Adrenal gland (tissue), 12 donors: ENCODE data around the gene ZBTB45. TPM values are rescaled to one million over a fixed set of nuclear protein-coding genes. Genes with fewer than 3 reads are reported as not detected.

Source experiments
- DNase-seq, 7 donors: peaks; one replicate each; pipeline ENCODE4 v3.0.0-alpha.2; 2019 to 2020
- H3K27ac ChIP-seq, 5 donors: fragments of 200-600 bp; sonication (generic) in 4 of 5; 1 replicate in 3 of 5; 2 replicates in 2 of 5; pipeline versions ENCODE4 v1.5.1 to v1.8.0; 2016 to 2020; ENCODE audit warnings: mild to moderate bottlenecking in 1 of 5
- H3K27me3 ChIP-seq: fragments of 200-600 bp; 2 replicates; pipeline ENCODE4 v1.8.0; 2021
- H3K36me3 ChIP-seq, 2 donors: fragments of 200-600 bp; replicated peaks in 1 of 2; 1 replicate in 1 of 2; 2 replicates in 1 of 2; pipeline versions ENCODE4 v1.5.1 to v1.8.0; 2018 to 2022
- H3K4me1 ChIP-seq, 2 donors: fragments of 200-600 bp; replicated peaks in 1 of 2; 1 replicate in 1 of 2; 2 replicates in 1 of 2; pipeline versions ENCODE4 v1.5.1 to v1.8.0; 2018 to 2021
- H3K4me3 ChIP-seq, 4 donors: fragments of 200-600 bp; sonication (generic) in 3 of 4; one replicate each; pipeline ENCODE4 v1.5.1; 2016 to 2018
- H3K9me3 ChIP-seq, 3 donors: fragments of 200-600 bp; sonication (generic) in 1 of 3; replicated peaks in 1 of 3; 1 replicate in 2 of 3; 2 replicates in 1 of 3; pipeline versions ENCODE4 v1.5.1 to v1.8.0; 2016 to 2021
- CTCF ChIP-seq, 6 experiments: fragments of 450-650 bp in 4 of 6; fragments of 200-600 bp in 2 of 6; sonication (generic) in 1 of 6; IDR thresholded peaks; 1 replicate in 5 of 6; 2 replicates in 1 of 6; pipeline versions ENCODE4 v1.5.1 to v1.8.0; 2016 to 2021; ENCODE audit warnings: antibody characterized with exemption in 6 of 6, mild to moderate bottlenecking in 2 of 6, moderate library complexity in 1 of 6
- POLR2A ChIP-seq, 2 donors: fragments of 450-650 bp; IDR thresholded peaks; one replicate each; pipeline ENCODE4 v1.6.1; 2017; ENCODE audit warnings: antibody characterized with exemption in 2 of 2, mild to moderate bottlenecking in 2 of 2, moderate library complexity in 1 of 2
- WGBS, 4 donors: extraction: QIAGEN DNeasy Blood & Tissue Kit in 2 of 4; methylation state at CpG; one replicate each; pipeline versions ENCODE4 v1.1.5 to v1.1.7; 2013 to 2017; 5-methylcytosine and 5-hydroxymethylcytosine counted together
- intact Hi-C, 2 donors: fragments of 100-400 bp; cut with DNase I; formaldehyde crosslinking; loops; one replicate each; pipeline versions ENCODE4 v1.14.1 to v1.15.0; 2022 to 2023
- polyA plus RNA-seq, 3 donors: library from polyadenylated mRNA; stranded (reverse); fragments of 200-250 nt in 2 of 3; fragments of 350-450 nt in 1 of 3; fragmentation: Illumina TruSeq in 1 of 3; extraction: RNeasy Lipid Tissue Mini Kit (QIAGEN cat#74804) in 1 of 3; gene quantifications; one replicate each; pipeline ENCODE4 v1.2.3, GENCODE V29; 2013 to 2014
- total RNA-seq, 9 donors: library from RNA; depleted of rRNA in 4 of 9; stranded (reverse); fragments of >200 nt in 4 of 9; fragments of 120-200 nt in 1 of 9; fragmentation: NEBNext Ultra II Directional in 1 of 9; extraction: Animal tissue kit (Norgen Biotek cat#: 25700) in 1 of 9; gene quantifications; one replicate each; pipeline versions ENCODE4 v1.1.0 to v1.2.4, GENCODE V29; 2013 to 2023
- donor health status: healthy with polysubstance abuse.
- donor health status: Bipolar disorder and iron deficiency.
- donor health status: DM: yes; HTN: yes; CAD: no.
- donor health status: DM: no; HTN: no; CAD: no.
- donor health status: DM: no; HTN: no; CAD: no.
- donor health status: DM: yes; HTN: yes; CAD: no.

The ZBTB45 gene
- total and polyA plus RNA-seq, 12 donors: 1.7 to 20.4 (median 12.8) TPM

GRCh38 chr19:58480831-58481230 is 38.8 kb downstream of the ZBTB45 start:
- TF ChIP-seq POLR2A (IDR thresholded peaks at IDR 0.05) (no peak), CTCF (IDR thresholded peaks at IDR 0.05) (no peak)
- Histone ChIP-seq H3K27ac (no peak overlapping the region), H3K4me1 (peaks cover 6 to 10% of the 10 kb centered on the region in 2 donors), H3K36me3 (peaks cover 0 to 22% of the 10 kb centered on the region in 2 donors), H3K9me3 (no peaks in the 10 kb centered on the region), H3K4me3 (no peak overlapping the region), H3K27me3 (no peaks in the 10 kb centered on the region)
- intact Hi-C loops: no loop called here
- 64 to 89% (median 79%) methylated on average over 2 of the region's 2 CpGs for WGBS, 4 donors
- peak in 1 of 7 donors; percentile 6 for DNase-seq

GRCh38 chr19:58480481-58480830 is 39.2 kb downstream of the ZBTB45 start:
- 94 to 98% (median 95%) methylated on average over 4 to 20 of the region's 20 CpGs for WGBS, 4 donors
- intact Hi-C loops: no loop called here
- TF ChIP-seq POLR2A (IDR thresholded peaks at IDR 0.05) (no peak), CTCF (IDR thresholded peaks at IDR 0.05) (no peak)
- no peaks in the 10 kb centered on the region for H3K9me3 ChIP-seq
- no peak overlapping the region for H3K4me3 ChIP-seq
- no peaks in the 10 kb centered on the region for H3K27me3 ChIP-seq
- H3K4me1 ChIP-seq: peaks cover 6 to 10% of the 10 kb centered on the region in 2 donors
- no peak overlapping the region for H3K27ac ChIP-seq
- no peak for DNase-seq
- H3K36me3 ChIP-seq: peaks cover 0 to 22% of the 10 kb centered on the region in 2 donors

GRCh38 chr19:58479736-58480480 is 39.7 kb downstream of the ZBTB45 start:
- H3K4me1 ChIP-seq: peaks cover 6 to 14% of the 10 kb centered on the region in 2 donors
- peaks cover 0 to 22% of the 10 kb centered on the region in 2 donors for H3K36me3 ChIP-seq
- no peaks in the 10 kb centered on the region for H3K27me3 ChIP-seq
- no peaks in the 10 kb centered on the region for H3K9me3 ChIP-seq
- TF ChIP-seq POLR2A (IDR thresholded peaks at IDR 0.05) (no peak), CTCF (IDR thresholded peaks at IDR 0.05) (no peak)
- H3K4me3 ChIP-seq: no peak overlapping the region
- H3K27ac ChIP-seq: no peak overlapping the region
- WGBS, 4 donors: 89 to 95% (median 92%) methylated on average over 8 to 28 of the region's 28 CpGs
- intact Hi-C loops: no loop called here
- DNase-seq: no peak

DNA sequence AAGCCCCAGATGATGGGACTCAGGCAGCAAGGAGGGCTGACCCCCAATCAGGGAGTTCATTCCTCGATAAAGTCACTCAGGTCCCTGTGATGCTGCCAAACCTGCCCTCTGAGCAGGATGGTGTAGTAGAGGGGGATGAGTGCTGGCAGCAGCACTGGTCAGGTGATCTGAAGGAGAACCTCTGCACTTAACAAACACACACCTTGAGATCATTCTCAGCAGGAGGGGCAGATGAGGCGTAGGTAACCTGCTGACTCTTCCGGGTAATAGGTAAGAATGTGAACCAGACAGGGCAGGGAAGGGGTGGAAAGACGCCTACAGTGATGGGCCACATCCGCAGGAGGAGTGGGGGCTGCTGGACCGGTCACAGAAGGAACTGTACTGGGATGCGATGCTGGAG is 40.3 kb downstream of the ZBTB45 start:
- 92 to 98% (median 96%) methylated on average over 6 to 7 of the region's 7 CpGs for WGBS, 4 donors
- intact Hi-C loops: no loop called here
- Histone ChIP-seq H3K27me3 (no peaks in the 10 kb centered on the region), H3K4me1 (peaks cover 6 to 14% of the 10 kb centered on the region in 2 donors), H3K9me3 (no peaks in the 10 kb centered on the region), H3K4me3 (no peak overlapping the region), H3K27ac (no peak overlapping the region), H3K36me3 (peaks cover 0 to 22% of the 10 kb centered on the region in 2 donors)
- TF ChIP-seq CTCF (IDR thresholded peaks at IDR 0.05) (no peak), POLR2A (IDR thresholded peaks at IDR 0.05) (no peak)
- DNase-seq: peak in 1 of 7 donors; percentile 12
